HTR-8/SVneo (cell line): ENCODE data around the gene TERT.

ENCODE experiments used
- DNase-seq: peaks from one replicate; pipeline ENCODE4 v3.0.0; 2011; ENCODE audit warnings: low spot score, mixed read lengths; ENCODE audit not compliant: insufficient read length
- FAIRE-seq: peaks from 2 replicates; lab custom pipeline; 2011; peaks lifted over from hg19 to GRCh38; lab: Jason Lieb, UNC

The TERT gene

GRCh38 chr5:1265461-1266455 lies 29.1 kb downstream of the TERT start:
- FAIRE-seq (no peak), DNase-seq (no peak)

- no peak for DNase-seq
- no peak for FAIRE-seq
Measured at GRCh38 chr5:1265026-1265425, 29.8 kb downstream of the TERT start.

- no peak for FAIRE-seq
- DNase-seq: no peak
Measured at GRCh38 chr5:1264211-1264610, 30.7 kb downstream of the TERT start.

GRCh38 chr5:1262381-1262780 lies 32.5 kb downstream of the TERT start:
- DNase-seq (no peak), FAIRE-seq (no peak)

GRCh38 chr5:1261643-1262042 lies 33.2 kb downstream of the TERT start:
- DNase-seq (no peak), FAIRE-seq (no peak)

GRCh38 chr5:1259806-1260480 lies 34.9 kb downstream of the TERT start:
- FAIRE-seq: peak; percentile 86

GRCh38 chr5:1257841-1258240 lies 37.0 kb downstream of the TERT start:
- no peak for DNase-seq

More at GRCh38 chr5:1259806-1260480, 34.9 kb downstream of the TERT start:
- DNase-seq: no peak

GRCh38 chr5:1257363-1257762 lies 37.5 kb downstream of the TERT start:
- DNase-seq (no peak), FAIRE-seq (no peak)

More at GRCh38 chr5:1257841-1258240, 37.0 kb downstream of the TERT start:
- no peak for FAIRE-seq

GRCh38 chr5:1256776-1257175 lies 38.1 kb downstream of the TERT start:
- FAIRE-seq: no peak
- DNase-seq: no peak

GRCh38 chr5:1255081-1255561 lies 39.7 kb downstream of the TERT start:
- DNase-seq (no peak), FAIRE-seq (no peak)

- no peak for DNase-seq
- no peak for FAIRE-seq
Measured at GRCh38 chr5:1254196-1254595, 40.7 kb downstream of the TERT start.

GRCh38 chr5:1253456-1254105 lies 41.3 kb downstream of the TERT start:
- DNase-seq (no peak), FAIRE-seq (no peak)

GRCh38 chr5:1252681-1253080 lies 42.2 kb downstream of the TERT start:
- FAIRE-seq: no peak

GRCh38 chr5:1251678-1252580 lies 42.9 kb downstream of the TERT start:
- FAIRE-seq: no peak

More at GRCh38 chr5:1252681-1253080, 42.2 kb downstream of the TERT start:
- no peak for DNase-seq

GRCh38 chr5:1249366-1250280 lies 45.2 kb downstream of the TERT start:
- FAIRE-seq (peak; percentile 52), DNase-seq (no peak)

More at GRCh38 chr5:1251678-1252580, 42.9 kb downstream of the TERT start:
- no peak for DNase-seq

GRCh38 chr5:1247811-1248210 lies 47.1 kb downstream of the TERT start:
- no peak for DNase-seq
- no peak for FAIRE-seq

- peak; percentile 49 for FAIRE-seq
- peak; percentile 49 for DNase-seq
Measured at GRCh38 chr5:1246711-1247431, 48.0 kb downstream of the TERT start.
